IMR-90 (cell line): Measurements from ENCODE around the gene MYCBPAP. TPM values are rescaled to one million over a fixed set of nuclear protein-coding genes. Genes with fewer than 3 reads are reported as not detected.

Experiments used
- ATAC-seq: fragments of 200-7000 bp; cut with Tn5 transposase; 2 replicates; pipeline ENCODE4 v1.9.1; 2020; ENCODE audit warnings: low read depth, mild to moderate bottlenecking, moderate library complexity
- BruUV-seq: library from RNA; stranded (reverse); fragments of 400-500 nt; replicated peaks from 2 replicates; lab custom pipeline; 2021; lab: Mats Ljungman, UMichigan
- CTCF ChIA-PET: fragments of 300-600 bp; formaldehyde crosslinking; extraction: SDS; loops from one replicate; lab custom pipeline; 2021; ENCODE audit warnings: antibody characterized with exemption; lab: Yijun Ruan, JAX
- POLR2A ChIA-PET: fragments of 300-600 bp; sonication (Branson Sonifier 250); formaldehyde crosslinking; loops from one replicate; lab custom pipeline; 2022; ENCODE audit warnings: antibody characterized with exemption; ENCODE audit not compliant: unreplicated experiment; lab: Charles Lee
- DNase-seq: peaks from one replicate; pipeline ENCODE4 v3.0.0; 2013
- H2AFZ ChIP-seq: replicated peaks from 2 replicates; pipeline ENCODE3; 2013; ENCODE audit warnings: low read length, mild to moderate bottlenecking; ENCODE audit not compliant: poor library complexity
- H2AK5ac ChIP-seq: 2 replicates; pipeline ENCODE4 v1.6.1; 2013; ENCODE audit warnings: low read depth, low read length, inconsistent platforms
- H2AK9ac ChIP-seq: replicated peaks from 2 replicates; pipeline ENCODE3; 2013; ENCODE audit warnings: mild to moderate bottlenecking, low read depth, low read length, moderate library complexity; ENCODE audit not compliant: poor library complexity
- H2BK120ac ChIP-seq: 2 replicates; pipeline ENCODE4 v1.6.1; 2013; ENCODE audit warnings: low read depth, low read length, inconsistent platforms
- H2BK15ac ChIP-seq: 3 replicates; pipeline ENCODE4 v1.6.1; 2013; ENCODE audit warnings: low read depth, low read length, inconsistent platforms
- H2BK20ac ChIP-seq: 2 replicates; pipeline ENCODE4 v1.6.1; 2013; ENCODE audit warnings: low read depth, mild to moderate bottlenecking, inconsistent platforms, low read length, moderate library complexity
- H2BK5ac ChIP-seq: 2 replicates; pipeline ENCODE4 v1.6.1; 2013; ENCODE audit warnings: mild to moderate bottlenecking, low read depth, low read length, inconsistent platforms; ENCODE audit not compliant: poor library complexity, severe bottlenecking
- H3K14ac ChIP-seq: replicated peaks from 2 replicates; pipeline ENCODE4 v1.6.1; 2013; ENCODE audit warnings: low read depth, low read length, inconsistent platforms
- H3K18ac ChIP-seq: 2 replicates; pipeline ENCODE4 v1.6.1; 2013; ENCODE audit warnings: low read depth, low read length, control low read depth
- H3K23ac ChIP-seq: 2 replicates; pipeline ENCODE4 v1.6.1; 2013; ENCODE audit warnings: low read depth, low read length, inconsistent platforms
- H3K27ac ChIP-seq: 2 replicates; pipeline ENCODE4 v1.5.1; 2013; ENCODE audit warnings: mild to moderate bottlenecking, control low read depth, low read length; ENCODE audit not compliant: insufficient read depth
- H3K27me3 ChIP-seq: 2 replicates; pipeline ENCODE4 v1.6.1; 2013; ENCODE audit warnings: low read length; ENCODE audit not compliant: control insufficient read depth, insufficient read depth
- H3K36me3 ChIP-seq: 2 replicates; pipeline ENCODE4 v1.6.1; 2013; ENCODE audit warnings: low read length, mixed read lengths; ENCODE audit not compliant: control insufficient read depth, insufficient read depth
- H3K4ac ChIP-seq: 2 replicates; pipeline ENCODE4 v1.6.1; 2013; ENCODE audit warnings: low read depth, low read length, inconsistent platforms
- H3K4me1 ChIP-seq: 2 replicates; pipeline ENCODE4 v1.6.1; 2013; ENCODE audit warnings: low read length, mixed read lengths; ENCODE audit not compliant: control insufficient read depth, insufficient read depth
- H3K4me2 ChIP-seq: 2 replicates; pipeline ENCODE4 v1.6.1; 2013; ENCODE audit warnings: low read depth, mild to moderate bottlenecking, control low read depth, low read length, moderate library complexity
- H3K4me3 ChIP-seq: 2 replicates; pipeline ENCODE4 v1.5.1; 2013; ENCODE audit warnings: low read depth, mild to moderate bottlenecking, control low read depth, low read length, moderate library complexity; ENCODE audit not compliant: insufficient read depth
- H3K56ac ChIP-seq: 2 replicates; pipeline ENCODE4 v1.6.1; 2013; ENCODE audit warnings: low read length, inconsistent platforms; ENCODE audit not compliant: insufficient read depth; ENCODE audit errors: extremely low read depth
- H3K79me1 ChIP-seq, 2 experiments: 2 replicates each; pipeline ENCODE4 v1.6.1; 2013; ENCODE audit warnings: low read length in 2 of 2, inconsistent platforms in 1 of 2, low read depth in 1 of 2
- H3K9ac ChIP-seq: 2 replicates; pipeline ENCODE4 v1.6.1; 2013; ENCODE audit warnings: low read depth, low read length, control low read depth
- H3K9me1 ChIP-seq: 2 replicates; pipeline ENCODE4 v1.6.1; 2013; ENCODE audit warnings: low read length, inconsistent platforms; ENCODE audit not compliant: insufficient read depth
- H3K9me3 ChIP-seq: 2 replicates; pipeline ENCODE4 v1.6.1; 2013; ENCODE audit warnings: low read length; ENCODE audit not compliant: control insufficient read depth, insufficient read depth
- H4K20me1 ChIP-seq: 2 replicates; pipeline ENCODE4 v1.6.1; 2013; ENCODE audit warnings: low read length, inconsistent platforms; ENCODE audit not compliant: insufficient read depth
- H4K5ac ChIP-seq: 2 replicates; pipeline ENCODE4 v1.6.1; 2013; ENCODE audit warnings: mild to moderate bottlenecking, low read depth, low read length, control low read depth
- H4K8ac ChIP-seq, 2 experiments: 2 replicates each; pipeline ENCODE4 v1.6.1; 2013; ENCODE audit warnings: low read depth in 2 of 2, low read length in 2 of 2, control low read depth in 1 of 2, inconsistent platforms in 1 of 2
- H4K91ac ChIP-seq: 2 replicates; pipeline ENCODE4 v1.6.1; 2013; ENCODE audit warnings: low read depth, low read length, inconsistent platforms; ENCODE audit not compliant: insufficient read depth
- BHLHE40 ChIP-seq: fragments of 150-350 bp; IDR thresholded peaks from 2 replicates; pipeline ENCODE4 v1.6.1; 2016; ENCODE audit warnings: mild to moderate bottlenecking, low read depth, low read length
- CEBPB ChIP-seq: IDR thresholded peaks from 2 replicates; pipeline ENCODE4 v1.6.1; 2012; ENCODE audit warnings: low read depth, low read length, improper control_type of control experiment
- CHD1 ChIP-seq: IDR thresholded peaks from 2 replicates; pipeline ENCODE4 v1.6.1; 2012; ENCODE audit warnings: low read depth, low read length, improper control_type of control experiment
- FOS ChIP-seq: fragments of 150-350 bp; IDR thresholded peaks from 2 replicates; pipeline ENCODE4 v1.6.1; 2016; ENCODE audit warnings: low read depth, low read length
- MAFK ChIP-seq: IDR thresholded peaks from 2 replicates; pipeline ENCODE4 v1.6.1; 2012; ENCODE audit warnings: low read depth, low read length, improper control_type of control experiment
- MXI1 ChIP-seq: IDR thresholded peaks from 2 replicates; pipeline ENCODE4 v1.6.1; 2012; ENCODE audit warnings: low read depth, mild to moderate bottlenecking, low read length, moderate library complexity, borderline replicate concordance
- NFE2L2 ChIP-seq: fragments of 150-350 bp; IDR thresholded peaks from 2 replicates; pipeline ENCODE4 v1.6.1; 2016; ENCODE audit warnings: low read depth, mild to moderate bottlenecking, low read length
- POLR2A ChIP-seq: IDR thresholded peaks from 2 replicates; pipeline ENCODE4 v1.6.1; 2012; ENCODE audit warnings: mild to moderate bottlenecking, low read depth, low read length
- RAD21 ChIP-seq: IDR thresholded peaks from 2 replicates; pipeline ENCODE4 v1.6.1; 2012; ENCODE audit warnings: low read length, improper control_type of control experiment
- RCOR1 ChIP-seq: IDR thresholded peaks from 2 replicates; pipeline ENCODE4 v1.6.1; 2012; ENCODE audit warnings: mild to moderate bottlenecking, low read length, improper control_type of control experiment; ENCODE audit not compliant: insufficient replicate concordance
- RFX5 ChIP-seq: IDR thresholded peaks from 2 replicates; pipeline ENCODE4 v1.8.0; 2012; ENCODE audit warnings: low read depth, mild to moderate bottlenecking, low read length, moderate library complexity
- SMC3 ChIP-seq: fragments of 150-350 bp; IDR thresholded peaks from 2 replicates; pipeline ENCODE4 v1.6.1; 2016; ENCODE audit warnings: low read depth, mild to moderate bottlenecking, antibody characterized with exemption, low read length, moderate library complexity
- WGBS, 2 experiments: methylation state at CpG; one replicate each; pipeline versions ENCODE4 v1.1.5 to v1.1.7; 2013; ENCODE audit warnings: missing lambda C conversion rate in 2 of 2; ENCODE audit not compliant: insufficient read length in 1 of 2; ENCODE audit errors: extremely low coverage in 2 of 2; 5-methylcytosine and 5-hydroxymethylcytosine counted together
- dilution Hi-C: fragments of 300-500 bp; cut with HindIII; formaldehyde crosslinking; loops from one replicate; pipeline ENCODE4 v1.14.3; 2018; ENCODE audit warnings: low sequenced_read_pairs; ENCODE audit not compliant: unreplicated experiment
- in situ Hi-C: fragments of 300-500 bp; cut with MboI; formaldehyde crosslinking; loops from 3 replicates; pipeline ENCODE4 v1.14.3; 2019; ENCODE audit warnings: low sequenced_read_pairs, inconsistent platforms, mixed read lengths
- intact Hi-C: fragments of 100-400 bp; cut with micrococcal nuclease; formaldehyde crosslinking; loops from 2 replicates; pipeline ENCODE4 v1.10.0; 2022
- polyA plus RNA-seq, 3 experiments: library from polyadenylated mRNA; depleted of rRNA; stranded (reverse); fragments of >200 nt; gene quantifications; 2 replicates each; pipeline ENCODE4 v1.2.3, GENCODE V29; 2012; ENCODE audit warnings: low replicate concordance in 1 of 3
- total RNA-seq: library from RNA; depleted of rRNA; stranded (reverse); fragments of >200 nt; gene quantifications from 2 replicates; pipeline ENCODE4 v1.2.3, GENCODE V29; 2012
- TF ChIP-seq, protein P1 (sequence below): fragments of 150-350 bp; IDR thresholded peaks from 2 replicates; pipeline ENCODE4 v1.6.1; 2016; ENCODE audit warnings: low read depth, mild to moderate bottlenecking, low read length, moderate library complexity, borderline replicate concordance

The MYCBPAP gene
- total and polyA plus RNA-seq, 2 of the 4 experiments (the other 2 are of a cell fraction): 0.17 to 0.18 TPM

DNA sequence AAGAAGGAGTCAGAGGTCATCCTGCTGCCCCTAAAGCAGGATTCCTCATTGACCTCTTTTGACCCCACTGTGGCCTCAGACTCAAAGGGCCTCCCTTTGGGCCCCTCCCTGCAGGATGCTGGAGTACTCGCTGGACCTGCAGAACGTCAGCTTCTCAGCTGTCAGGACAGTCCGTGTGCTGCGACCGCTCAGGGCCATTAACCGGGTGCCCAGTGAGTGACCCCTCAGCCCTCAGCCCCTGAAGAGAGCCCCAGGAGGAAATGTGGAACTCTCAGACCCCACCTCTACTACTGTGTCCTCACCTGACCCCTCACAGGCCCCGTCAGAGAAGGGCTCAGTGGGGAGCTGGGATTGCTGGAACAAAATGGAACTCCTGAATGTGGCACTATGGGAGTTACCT lies 61.4 kb downstream of the MYCBPAP start:
- no peak overlapping the region for H3K9ac ChIP-seq
- H2BK5ac ChIP-seq: no peak overlapping the region
- no peak overlapping the region for H2BK120ac ChIP-seq
- ChIA-PET CTCF (no interaction called here), POLR2A (no interaction called here)
- TF ChIP-seq RAD21 (no peak), RCOR1 (no peak), CEBPB (no peak), MAFK (no peak), CHD1 (no peak), NFE2L2 (no peak), RFX5 (no peak), POLR2A (no peak), FOS (no peak), MXI1 (no peak), BHLHE40 (no peak), SMC3 (no peak)
- TF ChIP-seq, protein P1, sequence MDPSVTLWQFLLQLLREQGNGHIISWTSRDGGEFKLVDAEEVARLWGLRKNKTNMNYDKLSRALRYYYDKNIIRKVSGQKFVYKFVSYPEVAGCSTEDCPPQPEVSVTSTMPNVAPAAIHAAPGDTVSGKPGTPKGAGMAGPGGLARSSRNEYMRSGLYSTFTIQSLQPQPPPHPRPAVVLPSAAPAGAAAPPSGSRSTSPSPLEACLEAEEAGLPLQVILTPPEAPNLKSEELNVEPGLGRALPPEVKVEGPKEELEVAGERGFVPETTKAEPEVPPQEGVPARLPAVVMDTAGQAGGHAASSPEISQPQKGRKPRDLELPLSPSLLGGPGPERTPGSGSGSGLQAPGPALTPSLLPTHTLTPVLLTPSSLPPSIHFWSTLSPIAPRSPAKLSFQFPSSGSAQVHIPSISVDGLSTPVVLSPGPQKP: no peak
- no CpG with 5 or more reads among the region's 7 CpGs for WGBS, 2 experiments
- H2AK9ac ChIP-seq: no peak overlapping the region
- BruUV-seq: no TSS peak
- no peak overlapping the region for H3K4me3 ChIP-seq
- no peak overlapping the region for H2AFZ ChIP-seq
- no peaks in the 10 kb centered on the region for H3K9me3 ChIP-seq
- H3K36me3 ChIP-seq: no peaks in the 10 kb centered on the region
- H4K91ac ChIP-seq: no peak overlapping the region
- DNase-seq: no peak
- no peak overlapping the region for H4K8ac ChIP-seq
- in situ Hi-C loops (loop anchor here (5.0 kb wide), 1 partner anchor 43 kb away; no protein-coding TSS in a partner anchor), intact Hi-C loops (no loop called here), dilution Hi-C loops (no loop called here)
- H3K27me3 ChIP-seq: peaks cover 59% of the 10 kb centered on the region
- H2AK5ac ChIP-seq: no peak overlapping the region
- no peak overlapping the region for H2BK15ac ChIP-seq
- no peaks in the 10 kb centered on the region for H3K79me1 ChIP-seq
- H4K5ac ChIP-seq: no peak overlapping the region
- H3K18ac ChIP-seq: no peak overlapping the region
- H3K14ac ChIP-seq: no peak overlapping the region
- H3K23ac ChIP-seq: no peak overlapping the region
- no peak overlapping the region for H3K4me2 ChIP-seq
- H3K4ac ChIP-seq: no peak overlapping the region
- no peak overlapping the region for H3K56ac ChIP-seq
- no peak overlapping the region for H2BK20ac ChIP-seq
- H3K27ac ChIP-seq: no peak overlapping the region
- peaks cover 2% of the 10 kb centered on the region; the same call in 1 of the 2 replicates for H3K4me1 ChIP-seq
- ATAC-seq: no peak
- H3K9me1 ChIP-seq: no peaks in the 10 kb centered on the region
- H4K20me1 ChIP-seq: no peaks in the 10 kb centered on the region
